SK-N-SH (cell line): Measurements from ENCODE around the gene PARD3. TPM values are rescaled to one million over a fixed set of nuclear protein-coding genes. Genes with fewer than 3 reads are reported as not detected.

Experiments
- CTCF ChIA-PET: fragments of 300-600, 350-600 bp; formaldehyde crosslinking; extraction: SDS; loops from one replicate; lab custom pipeline; 2021; lab: Yijun Ruan, JAX
- POLR2A ChIA-PET: fragments of 350-600 bp; sonication (Branson Sonifier 250); formaldehyde crosslinking; extraction: SDS; loops from one replicate; lab custom pipeline; 2020; ENCODE audit warnings: antibody characterized with exemption, inconsistent platforms; lab: Yijun Ruan, JAX
- DNase-seq: peaks from one replicate; pipeline ENCODE4 v3.0.0; 2012
- H2AFZ ChIP-seq: fragments of 200-600 bp; sonication (generic); 2 replicates; pipeline ENCODE4 v1.8.1; 2016; ENCODE audit warnings: antibody characterized with exemption, mild to moderate bottlenecking, low read depth
- H3F3A ChIP-seq: fragments of 200-600 bp; sonication (generic); replicated peaks from 2 replicates; pipeline ENCODE3; 2016; ENCODE audit warnings: antibody characterized with exemption, mild to moderate bottlenecking; ENCODE audit not compliant: insufficient read depth
- H3K27ac ChIP-seq, 2 experiments: fragments of 200-500 bp in 1 of 2; fragments of 200-600 bp in 1 of 2; sonication (Bioruptor generic) in 1 of 2; sonication (generic), shearing (Covaris generic) in 1 of 2; 2 replicates each; pipeline versions ENCODE4 v1.5.1 to v1.6.1; 2014 to 2016; ENCODE audit warnings: low read depth in 2 of 2, inconsistent platforms in 1 of 2, low read length in 1 of 2, mild to moderate bottlenecking in 1 of 2, mixed read lengths in 1 of 2
- H3K27me3 ChIP-seq: fragments of 200-600 bp; sonication (generic), shearing (Covaris generic); 2 replicates; pipeline ENCODE4 v1.6.1; 2016; ENCODE audit warnings: mixed run types; ENCODE audit not compliant: insufficient read depth
- H3K36me3 ChIP-seq, 2 experiments: fragments of 200-500 bp in 1 of 2; fragments of 200-600 bp in 1 of 2; sonication (Bioruptor generic) in 1 of 2; sonication (generic) in 1 of 2; replicated peaks in 1 of 2; 2 replicates each; pipeline versions ENCODE3 to v1.5.1; 2014 to 2016; ENCODE audit warnings: low read length in 1 of 2, mild to moderate bottlenecking in 1 of 2; ENCODE audit not compliant: insufficient read depth in 2 of 2, control insufficient read depth in 1 of 2
- H3K4me1 ChIP-seq, 2 experiments: fragments of 200-500 bp in 1 of 2; fragments of 200-600 bp in 1 of 2; sonication (Bioruptor generic) in 1 of 2; sonication (generic), shearing (Covaris generic) in 1 of 2; 2 replicates each; pipeline versions ENCODE4 v1.5.1 to v1.6.1; 2014 to 2016; ENCODE audit warnings: low read depth in 1 of 2, low read length in 1 of 2, mixed run types in 1 of 2; ENCODE audit not compliant: insufficient read depth in 2 of 2, control insufficient read depth in 1 of 2
- H3K4me2 ChIP-seq: fragments of 200-600 bp; sonication (generic), shearing (Covaris generic); 2 replicates; pipeline ENCODE4 v1.6.1; 2017; ENCODE audit warnings: mixed run types
- H3K4me3 ChIP-seq, 2 experiments: fragments of 200-500 bp in 1 of 2; fragments of 200-600 bp in 1 of 2; sonication (Bioruptor generic) in 1 of 2; sonication (generic), shearing (Covaris generic) in 1 of 2; 2 replicates each; pipeline versions ENCODE4 v1.5.1 to v1.8.1; 2014 to 2016; ENCODE audit warnings: low read depth in 2 of 2, inconsistent platforms in 1 of 2, low read length in 1 of 2, mild to moderate bottlenecking in 1 of 2, mixed read lengths in 1 of 2, moderate library complexity in 1 of 2
- H3K79me2 ChIP-seq: fragments of 200-600 bp; sonication (generic); 2 replicates; pipeline ENCODE4 v1.8.1; 2017; ENCODE audit warnings: mild to moderate bottlenecking; ENCODE audit not compliant: insufficient read depth
- H3K9ac ChIP-seq: fragments of 200-600 bp; sonication (generic); 2 replicates; pipeline ENCODE4 v1.6.1; 2017; ENCODE audit warnings: mixed run types
- H3K9me2 ChIP-seq: fragments of 200-600 bp; sonication (generic); 2 replicates; pipeline ENCODE4 v1.6.1; 2017; ENCODE audit warnings: mixed run types
- H3K9me3 ChIP-seq: fragments of 200-600 bp; sonication (generic); 2 replicates; pipeline ENCODE4 v1.6.1; 2017; ENCODE audit warnings: mixed run types, mild to moderate bottlenecking, moderate library complexity
- H4K20me1 ChIP-seq: fragments of 200-600 bp; sonication (generic); 2 replicates; pipeline ENCODE4 v1.6.1; 2017; ENCODE audit warnings: mild to moderate bottlenecking, mixed run types; ENCODE audit not compliant: insufficient read depth
- CTCF ChIP-seq: fragments of 200-600 bp; sonication (generic); IDR thresholded peaks from 2 replicates; pipeline ENCODE4 v1.6.1; 2017; ENCODE audit warnings: antibody characterized with exemption, mild to moderate bottlenecking, moderate library complexity
- EZH2phosphoT487 ChIP-seq: fragments of 200-600 bp; sonication (generic); IDR thresholded peaks from 2 replicates; pipeline ENCODE4 v1.6.1; 2017; ENCODE audit warnings: low read depth, mixed run types, mild to moderate bottlenecking, antibody characterized with exemption, moderate library complexity, borderline replicate concordance
- FOSL2 ChIP-seq: IDR thresholded peaks from 2 replicates; pipeline ENCODE4 v1.4.0; 2012; ENCODE audit warnings: low read depth, mild to moderate bottlenecking, moderate library complexity, borderline replicate concordance
- GABPA ChIP-seq: IDR thresholded peaks from 2 replicates; pipeline ENCODE4 v1.4.0; 2012; ENCODE audit warnings: low read depth, mild to moderate bottlenecking
- MAX ChIP-seq: IDR thresholded peaks from 2 replicates; pipeline ENCODE4 v1.4.0; 2012; ENCODE audit warnings: low read depth
- MXI1 ChIP-seq: IDR thresholded peaks from 2 replicates; pipeline ENCODE4 v1.6.1; 2012; ENCODE audit warnings: mild to moderate bottlenecking, low read depth, low read length, improper control_type of control experiment
- POLR2AphosphoS5 ChIP-seq: IDR thresholded peaks from 2 replicates; pipeline ENCODE4 v1.6.1; 2012; ENCODE audit warnings: low read depth, low read length
- RAD21 ChIP-seq: IDR thresholded peaks from 2 replicates; pipeline ENCODE4 v1.6.1; 2012; ENCODE audit warnings: mild to moderate bottlenecking, low read length
- SIN3A ChIP-seq: IDR thresholded peaks from 2 replicates; pipeline ENCODE4 v1.6.1; 2012; ENCODE audit warnings: low read depth, mild to moderate bottlenecking, low read length, moderate library complexity, borderline replicate concordance
- TCF12 ChIP-seq: IDR thresholded peaks from 2 replicates; pipeline ENCODE4 v1.4.0; 2012
- USF1 ChIP-seq: IDR thresholded peaks from 2 replicates; pipeline ENCODE4 v1.4.0; 2012; ENCODE audit warnings: low read depth, borderline replicate concordance
- WGBS: methylation state at CpG from one replicate; pipeline ENCODE4 v1.1.6; 2017; ENCODE audit warnings: low lambda C conversion rate; 5-methylcytosine and 5-hydroxymethylcytosine counted together
- polyA plus RNA-seq, 3 experiments: library from polyadenylated mRNA; depleted of rRNA; stranded (reverse); fragments of >200 nt; gene quantifications; 2 replicates each; pipeline ENCODE4 v1.2.3, GENCODE V29; 2012

PARD3 gene
- polyA plus RNA-seq, 1 of the 3 experiments (the other 2 are of a cell fraction) = 29.4 TPM

DNA sequence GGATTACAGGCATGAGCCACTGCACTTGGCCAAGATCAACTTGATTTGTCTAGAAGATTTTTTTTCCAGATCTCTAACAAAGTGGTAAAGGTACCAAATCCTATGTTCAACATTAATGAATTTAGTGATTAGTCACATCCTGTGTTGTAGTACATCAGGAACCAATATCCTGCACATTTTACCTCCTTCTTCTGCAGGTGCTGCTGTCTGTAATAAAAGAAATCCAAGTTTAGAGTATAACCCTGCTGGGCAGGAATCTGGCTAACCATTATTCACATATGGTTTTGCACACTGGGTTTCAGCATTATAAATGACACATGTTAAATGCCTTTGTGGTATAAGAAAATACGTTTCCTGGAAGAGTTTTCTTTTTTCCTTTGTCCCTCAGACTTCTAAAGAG is 10.8 kb downstream of the PARD3 start:
- H4K20me1 ChIP-seq = peaks cover 73% of the 10 kb centered on the region
- TF ChIP-seq RAD21 (no peak), TCF12 (peak; percentile 65)

GRCh38 chr10:34802692-34803091 is 12.4 kb downstream of the PARD3 start:
- peaks cover 96% of the 10 kb centered on the region for H3K79me2 ChIP-seq
- CTCF ChIA-PET = interaction anchor here (1.6 kb wide), 1 partner anchor 38 kb away, joined by 3 read pairs; no protein-coding TSS in a partner anchor
- H3K36me3 ChIP-seq = peaks cover 0 to 3% of the 10 kb centered on the region in 2 experiments

More for the DNA sequence above, 10.8 kb downstream of the PARD3 start:
- Histone ChIP-seq H3K27me3 (no peaks in the 10 kb centered on the region), H3K9me3 (no peaks in the 10 kb centered on the region), H3K9ac (no peak overlapping the region), H3K36me3 (peaks cover 0 to 3% of the 10 kb centered on the region in 2 experiments), H3K4me3 (no peak overlapping the region), H3K4me2 (no peak overlapping the region), H3K79me2 (peaks cover 96% of the 10 kb centered on the region), H2AFZ (no peak overlapping the region), H3K9me2 (no peaks in the 10 kb centered on the region), H3F3A (peaks cover 16% of the 10 kb centered on the region), H3K4me1 (peaks cover 7 to 8% of the 10 kb centered on the region in 2 experiments; a peak in 3 of 4 replicates), H3K27ac (no peak overlapping the region)
- WGBS = 24% methylated on average over 1 of the region's 1 CpG
- no peak for DNase-seq
- POLR2A ChIA-PET = no interaction called here
- CTCF ChIA-PET = no interaction called here

DNA sequence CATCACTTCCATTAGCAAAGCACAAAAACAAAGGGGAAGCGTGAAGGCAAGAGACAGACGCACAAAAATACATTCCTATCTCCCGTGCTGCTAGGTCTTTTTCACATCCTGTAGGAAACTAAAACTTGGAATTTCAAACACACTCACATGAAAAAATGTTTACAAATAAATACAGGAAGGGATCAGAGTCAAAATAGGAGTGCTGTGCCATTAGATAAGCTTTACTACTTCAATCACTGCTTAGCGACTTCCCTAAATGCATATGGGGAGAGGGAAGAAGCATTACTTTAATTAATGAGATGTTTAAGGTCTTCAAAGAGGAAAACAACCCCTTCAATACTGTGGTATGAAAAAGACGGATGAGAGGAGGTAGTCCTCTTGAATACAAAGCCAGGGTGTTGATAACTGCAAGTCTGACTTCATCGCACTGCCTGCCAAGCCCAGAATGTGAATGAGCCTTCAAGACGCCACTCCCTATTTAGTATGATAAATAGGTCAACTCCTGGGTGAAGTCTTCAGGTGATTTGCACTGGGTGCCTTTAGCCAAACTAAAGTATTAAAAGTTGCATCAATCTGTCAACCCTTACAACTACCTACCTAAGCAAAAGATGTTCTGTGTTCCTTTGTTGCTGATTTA is 13.9 kb downstream of the PARD3 start:
- 86% methylated on average over 7 of the region's 7 CpGs for WGBS
- peaks cover 73% of the 10 kb centered on the region for H4K20me1 ChIP-seq

More at GRCh38 chr10:34802692-34803091, 12.4 kb downstream of the PARD3 start:
- no peak overlapping the region for H3K4me3 ChIP-seq
- no peak overlapping the region for H3K4me2 ChIP-seq
- H3K9ac ChIP-seq = no peak overlapping the region
- POLR2A ChIA-PET = no interaction called here
- H3K9me2 ChIP-seq = no peaks in the 10 kb centered on the region
- peaks cover 71% of the 10 kb centered on the region for H4K20me1 ChIP-seq
- TF ChIP-seq SIN3A (no peak), MAX (no peak), POLR2AphosphoS5 (no peak), EZH2phosphoT487 (no peak), FOSL2 (no peak), USF1 (no peak)
- no peak for DNase-seq
- H3K4me1 ChIP-seq = no peaks in the 10 kb centered on the region; a peak in 1 of 4 replicates
- H3K9me3 ChIP-seq = no peaks in the 10 kb centered on the region
- no peak overlapping the region for H2AFZ ChIP-seq
- 78% methylated on average over 5 of the region's 5 CpGs for WGBS
- H3K27me3 ChIP-seq = no peaks in the 10 kb centered on the region
- H3K27ac ChIP-seq = no peak overlapping the region
- peaks cover 16% of the 10 kb centered on the region for H3F3A ChIP-seq

More for the DNA sequence above, 13.9 kb downstream of the PARD3 start:
- H3K27ac ChIP-seq = no peak overlapping the region
- H3K9ac ChIP-seq = no peak overlapping the region
- CTCF ChIA-PET = interaction anchor here (1.6 kb wide), 1 partner anchor 37 kb away, joined by 3 read pairs; no protein-coding TSS in a partner anchor
- no peaks in the 10 kb centered on the region for H3K4me1 ChIP-seq
- no peaks in the 10 kb centered on the region for H3K9me2 ChIP-seq
- no peaks in the 10 kb centered on the region for H3K27me3 ChIP-seq
- no peak overlapping the region for H2AFZ ChIP-seq
- H3K4me2 ChIP-seq = no peak overlapping the region
- H3K9me3 ChIP-seq = no peaks in the 10 kb centered on the region
- peaks cover 0 to 3% of the 10 kb centered on the region in 2 experiments for H3K36me3 ChIP-seq
- peaks cover 96% of the 10 kb centered on the region for H3K79me2 ChIP-seq
- no peak for DNase-seq
- TF ChIP-seq MXI1 (no peak), CTCF (no peak), GABPA (no peak)
- TF ChIP-seq, all 33 proteins: peak for 0
- POLR2A ChIA-PET = no interaction called here
- no peak overlapping the region for H3K4me3 ChIP-seq
- peaks cover 16% of the 10 kb centered on the region for H3F3A ChIP-seq
